ENCODE measurements around the gene NACC2.
A peak's percentile ranks its signal among the peaks of the same experiment; 100 is the strongest.
"Not testable (repeated sequence)": the region's sequence is repeated elsewhere in the genome, so short reads cannot be mapped to it uniquely, and the experiment has no call there.

The NACC2 gene

DNA sequence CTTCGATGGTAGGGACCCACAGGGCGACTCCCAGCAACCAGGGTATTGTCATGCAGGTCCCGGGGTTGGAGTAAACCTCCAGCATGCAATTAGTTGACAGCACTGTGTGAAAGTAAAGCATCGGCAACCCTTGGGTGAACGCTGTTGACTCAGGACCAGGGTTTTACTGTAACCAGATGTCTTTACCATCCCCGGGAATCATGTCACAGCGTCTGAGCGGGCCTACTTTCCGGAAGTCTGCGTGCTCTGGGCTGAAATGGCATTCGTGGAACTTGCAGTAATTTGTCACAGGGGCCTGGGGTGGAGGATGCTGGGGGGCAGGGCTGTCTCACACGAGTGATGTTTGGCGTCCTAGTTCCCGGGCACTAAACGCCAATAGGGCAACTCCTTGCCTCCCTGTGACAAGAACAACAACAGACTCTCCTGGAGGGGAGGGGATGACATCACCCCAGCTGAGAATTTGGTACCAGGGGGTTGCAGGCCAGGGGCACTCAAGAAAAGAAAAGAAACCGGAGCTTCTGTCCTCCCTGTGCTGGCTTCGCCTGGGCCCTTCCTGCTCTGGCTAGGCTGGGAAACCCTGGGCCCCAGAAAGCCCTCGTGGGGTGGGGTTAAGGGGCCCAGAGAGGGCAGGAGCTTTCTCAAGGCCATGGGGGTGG, 123.8 kb downstream of the NACC2 start:
- DNase-seq, result no peak

DNA sequence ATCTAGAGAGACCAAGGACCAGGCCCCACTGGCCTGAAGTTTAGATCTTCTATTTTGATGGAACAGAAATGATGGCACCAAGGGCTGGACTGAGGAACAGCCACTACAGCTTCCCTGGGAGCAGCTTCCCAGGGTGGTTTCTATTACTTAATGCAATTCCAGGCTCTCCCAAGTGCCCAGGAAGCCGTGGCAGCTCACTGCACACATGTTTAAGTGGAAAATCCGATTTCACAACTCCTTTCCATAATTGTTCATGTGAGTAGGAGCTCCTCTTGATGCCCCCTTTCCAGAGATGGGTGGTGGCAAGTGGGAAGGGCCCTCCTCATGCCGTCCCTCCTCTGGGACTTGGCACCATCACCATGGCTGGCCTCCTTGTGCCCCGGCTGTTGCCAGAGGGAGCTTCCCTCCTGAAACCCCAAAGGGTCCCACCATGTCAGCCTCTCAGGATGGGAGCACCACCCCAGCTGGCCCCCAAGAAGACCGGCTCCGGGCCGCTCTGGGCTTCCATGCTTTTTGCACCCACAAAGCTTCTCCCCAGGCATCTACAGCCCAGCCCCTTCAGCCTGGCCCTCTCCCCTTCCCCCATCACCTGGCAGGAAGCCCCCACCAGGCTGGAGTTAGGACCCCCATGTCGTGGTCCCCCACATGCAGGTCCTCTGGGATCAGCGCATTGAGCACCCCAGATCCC, 124.8 kb downstream of the NACC2 start:
- DNase-seq, result no peak

DNA sequence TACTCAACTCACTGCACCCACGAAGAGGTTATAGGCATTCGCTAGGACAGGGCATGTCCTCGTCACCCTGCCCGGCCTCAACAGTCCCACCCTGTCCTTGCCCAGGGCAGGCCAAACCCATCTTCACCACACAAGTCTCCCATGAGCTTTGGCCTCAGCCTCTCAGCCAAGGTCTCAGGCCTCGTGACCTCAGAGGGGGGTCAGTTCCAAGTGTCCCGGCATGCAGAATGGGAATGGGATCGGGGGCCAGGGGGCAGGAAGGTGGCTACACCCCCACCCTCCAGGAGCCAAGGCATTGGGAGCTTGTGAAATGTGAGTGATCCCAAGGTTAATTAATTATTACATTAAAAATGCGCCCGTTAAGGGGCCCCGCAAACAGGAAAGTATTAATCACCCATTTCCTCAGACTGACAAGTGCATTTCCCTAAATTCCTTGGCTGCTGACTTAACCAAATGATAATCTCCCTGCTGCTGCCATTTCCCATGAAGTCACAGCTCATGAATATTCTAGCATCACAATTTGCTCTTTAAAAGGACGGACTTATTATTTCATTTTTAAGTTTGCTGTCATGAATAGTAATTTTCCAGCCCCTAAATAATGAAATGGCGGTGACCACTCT, 125.9 kb downstream of the NACC2 start:
- no peak for DNase-seq

DNA sequence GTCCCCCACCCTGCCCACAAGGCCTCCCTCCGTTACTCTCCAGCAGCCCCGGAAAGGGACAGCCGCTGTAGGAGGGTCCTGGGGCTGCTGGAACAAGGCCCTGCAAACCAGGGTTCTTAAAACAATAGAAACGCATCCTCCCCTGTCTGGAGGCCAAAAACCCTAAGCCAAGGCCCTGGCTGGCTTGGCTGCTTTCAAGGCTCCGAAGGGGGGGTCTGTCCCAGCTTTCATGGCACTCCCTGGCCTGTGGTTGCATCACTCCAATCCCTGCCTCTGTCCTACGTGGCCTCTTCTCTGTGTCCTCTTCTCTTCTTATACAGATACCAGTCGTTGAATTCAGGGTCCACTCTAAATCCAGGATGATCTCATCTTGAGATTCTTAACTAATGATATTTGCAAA, 126.5 kb downstream of the NACC2 start:
- no peak for DNase-seq

DNA sequence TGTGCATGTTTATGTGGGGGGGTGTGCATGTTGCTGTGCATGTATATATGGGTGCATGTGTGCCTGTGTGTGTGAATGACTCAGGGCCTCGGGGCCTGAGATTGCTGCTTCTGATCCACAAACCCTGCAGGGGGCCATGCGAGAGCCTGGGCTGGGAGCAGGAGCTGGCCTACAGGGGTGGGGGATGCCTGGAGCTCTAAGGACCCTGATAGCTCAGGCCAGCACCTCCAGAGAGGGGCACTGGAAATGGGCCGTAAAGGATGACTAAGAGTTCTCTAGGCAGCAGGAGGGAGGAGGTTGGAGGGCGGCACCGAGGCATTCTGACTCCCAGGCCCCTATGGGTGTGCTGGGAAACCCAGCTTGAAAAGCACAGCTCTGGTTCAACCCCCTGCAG, 127.0 kb downstream of the NACC2 start:
- DNase-seq, result no peak

DNA sequence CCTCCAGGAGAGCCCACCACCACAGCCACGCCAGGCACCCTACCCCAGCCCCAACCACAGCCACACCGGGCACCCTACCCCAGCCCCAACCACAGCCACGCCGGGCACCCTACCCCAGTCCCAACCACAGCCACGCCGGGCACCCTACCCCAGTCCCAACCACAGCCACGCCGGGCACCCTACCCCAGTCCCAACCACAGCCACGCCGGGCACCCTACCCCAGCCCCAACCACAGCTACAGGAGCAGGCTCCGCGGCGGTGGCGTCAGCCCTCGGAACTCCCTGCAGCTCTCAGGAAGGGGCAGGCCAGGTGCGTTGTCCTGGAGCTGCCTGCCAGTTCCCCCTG, 128.2 kb downstream of the NACC2 start:
- not testable (repeated sequence) for DNase-seq

DNA sequence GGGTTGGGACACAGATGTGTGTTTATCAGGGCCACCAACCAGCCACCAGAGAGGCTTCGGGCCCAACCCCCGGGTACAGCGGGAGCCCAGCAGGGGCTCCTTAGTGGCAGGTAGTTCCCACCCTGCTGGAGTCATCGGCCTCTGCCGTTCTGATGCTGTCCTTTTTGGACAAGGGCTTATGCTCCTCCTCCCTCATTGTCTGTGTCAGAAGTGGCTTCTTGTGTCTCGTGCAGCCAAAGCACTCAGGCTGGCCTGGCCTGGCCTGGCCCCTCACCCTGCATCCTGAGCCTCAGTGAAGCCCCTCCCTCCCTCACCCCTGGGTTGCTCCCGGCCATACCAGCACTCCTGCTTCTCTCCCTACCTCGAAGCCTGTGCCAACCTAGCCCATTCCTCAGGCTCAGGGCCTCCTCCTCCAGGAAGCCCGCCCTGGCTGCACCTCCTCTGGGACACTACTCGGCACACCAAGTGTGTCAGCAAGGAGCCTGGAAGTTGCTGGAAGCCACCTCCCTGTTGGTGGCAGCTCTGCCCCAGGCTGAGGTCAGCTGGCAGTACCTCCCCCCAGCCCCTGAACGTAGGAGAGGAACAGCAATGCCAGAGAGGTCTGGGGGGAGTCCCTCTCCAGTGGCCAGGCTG, 129.8 kb downstream of the NACC2 start:
- no peak for DNase-seq

DNA sequence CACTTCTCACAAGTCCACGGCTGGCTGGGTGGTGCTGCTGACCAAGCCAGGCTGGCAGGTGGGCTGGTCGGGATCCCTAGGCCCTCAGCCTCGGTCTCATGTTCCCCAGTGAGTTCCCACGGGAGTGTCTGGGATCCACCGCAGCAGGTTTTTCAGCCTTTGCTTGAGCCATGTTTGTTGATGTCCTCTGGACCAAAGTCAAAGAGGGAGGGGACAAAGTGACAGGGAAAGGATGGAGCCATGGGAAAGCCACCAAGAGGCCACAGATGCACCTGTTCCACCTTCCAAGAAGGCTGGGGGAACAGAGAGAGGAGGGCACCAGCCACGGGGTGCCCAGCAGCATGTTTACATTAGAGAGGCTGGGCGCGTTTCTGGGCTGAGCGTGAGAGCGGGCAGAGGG, 131.2 kb downstream of the NACC2 start:
- DNase-seq, result no peak

DNA sequence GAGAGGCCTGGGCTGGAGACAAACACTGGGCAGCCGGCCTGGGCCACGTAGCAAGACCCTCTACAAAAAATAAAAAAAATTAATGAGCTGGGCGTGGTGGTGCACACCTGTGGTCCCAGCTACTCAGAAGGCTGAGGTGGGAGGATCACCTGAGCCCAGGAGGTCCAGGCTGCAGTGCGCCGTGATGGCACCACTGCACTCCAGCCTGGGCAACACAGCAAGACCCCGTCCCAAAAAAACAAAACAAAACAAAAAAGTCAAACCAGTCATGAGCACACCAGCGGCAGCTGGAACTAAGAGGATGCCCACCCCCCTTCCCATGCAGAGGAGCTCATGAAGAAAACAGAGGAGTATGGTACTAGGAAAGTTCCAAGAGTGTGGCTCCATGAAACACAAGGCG, 131.8 kb downstream of the NACC2 start:
- no peak for DNase-seq

DNA sequence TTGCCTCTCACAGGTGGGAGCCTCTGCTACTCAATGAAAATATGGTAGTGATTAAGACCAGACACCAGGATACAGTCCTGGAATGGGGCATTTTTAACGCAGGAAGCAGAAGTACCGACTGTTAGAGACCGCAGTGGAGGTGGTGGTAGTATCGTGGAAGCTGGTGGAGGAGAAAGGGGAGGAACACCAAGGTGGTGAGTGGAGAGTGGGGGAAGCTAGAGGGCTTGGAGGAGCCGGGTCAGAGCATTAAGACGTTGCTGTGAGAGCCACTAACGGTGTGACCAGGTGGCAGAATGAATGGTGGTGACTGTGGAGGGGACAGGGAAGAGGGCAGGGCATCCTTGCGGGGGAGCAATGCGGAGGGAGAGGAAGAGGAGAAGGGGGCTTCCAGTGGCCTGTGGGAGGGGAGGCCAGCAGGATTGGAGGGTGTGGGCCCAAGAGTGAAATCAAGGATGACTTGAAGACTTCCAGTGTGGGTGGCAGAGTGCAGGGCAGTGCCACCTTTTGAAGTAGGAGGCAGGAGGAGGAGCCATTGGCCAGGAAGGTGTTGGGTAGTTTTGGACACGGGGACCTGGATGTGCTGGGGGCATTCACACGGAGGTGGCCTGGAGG, 132.3 kb downstream of the NACC2 start:
- no peak for DNase-seq

DNA sequence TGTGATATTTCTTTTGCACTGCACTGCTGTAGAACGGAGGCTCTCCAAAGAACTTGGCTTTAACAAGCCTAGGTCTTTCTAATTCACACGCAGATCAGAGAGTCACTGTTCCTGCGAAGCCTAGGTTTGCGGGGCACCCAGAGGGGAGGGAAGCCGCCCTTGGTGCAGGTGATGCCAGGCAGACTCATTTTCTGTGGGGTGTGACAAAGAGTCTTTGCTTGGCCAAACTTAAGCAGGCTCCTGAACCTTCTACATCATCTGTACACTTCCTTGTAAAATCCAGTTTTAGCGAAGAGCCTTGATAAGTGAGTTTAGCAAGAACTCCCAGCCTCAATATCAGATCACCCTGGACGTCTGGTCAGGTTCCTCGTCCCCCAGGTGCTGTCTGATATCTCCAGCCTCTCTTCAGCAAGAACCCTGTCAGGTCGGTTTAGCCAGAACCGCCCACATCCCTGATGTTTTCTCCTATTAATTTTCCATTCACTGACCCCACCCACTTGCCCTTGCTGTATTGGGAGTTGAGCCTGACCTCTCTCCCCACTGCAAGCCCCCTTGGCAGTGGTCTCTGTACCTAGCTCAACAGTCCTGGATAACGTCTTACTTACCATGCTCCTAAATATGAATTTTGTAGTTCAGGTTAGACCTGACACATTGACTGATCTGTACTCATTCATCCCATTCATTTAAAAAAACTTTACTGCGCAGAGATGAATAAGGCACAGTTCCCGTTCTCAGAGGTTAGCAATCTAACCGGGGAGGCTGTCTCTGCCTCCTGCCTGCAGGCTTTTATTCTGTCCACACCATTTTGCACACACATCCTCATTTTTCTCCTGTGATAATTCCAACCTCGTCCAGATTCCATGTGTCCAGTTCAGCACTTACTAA, 133.0 kb downstream of the NACC2 start:
- no peak for DNase-seq

DNA sequence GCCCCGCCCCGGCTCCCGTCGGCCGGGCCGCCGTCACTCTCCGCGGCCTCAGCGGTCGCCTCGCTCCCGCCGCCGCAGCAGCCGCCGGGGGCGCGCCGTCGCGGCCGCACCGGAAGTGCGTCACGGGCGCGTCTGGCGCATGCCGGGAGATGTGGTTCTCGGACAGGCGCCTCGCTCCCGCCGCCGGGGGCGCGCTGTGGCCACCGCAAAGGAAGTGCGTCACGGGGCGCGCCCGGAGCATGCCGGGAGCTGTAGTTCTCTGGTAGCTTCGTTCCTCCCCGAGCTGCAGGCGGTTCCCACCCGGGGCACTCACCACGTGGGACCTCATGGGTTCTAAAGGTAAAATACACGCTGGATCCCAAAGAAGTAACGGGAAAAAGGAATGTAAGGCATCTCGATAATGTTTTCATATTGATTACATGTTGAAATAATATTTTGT, 133.8 kb downstream of the NACC2 start, which contains the start of gene UBAC1:
TSS of gene UBAC1 (minus strand) at position 97 of the 439 bp plus-strand sequence. CDS start 211 bp downstream, outside the sequence.
- DNase-seq, result peak; percentile 94

DNA sequence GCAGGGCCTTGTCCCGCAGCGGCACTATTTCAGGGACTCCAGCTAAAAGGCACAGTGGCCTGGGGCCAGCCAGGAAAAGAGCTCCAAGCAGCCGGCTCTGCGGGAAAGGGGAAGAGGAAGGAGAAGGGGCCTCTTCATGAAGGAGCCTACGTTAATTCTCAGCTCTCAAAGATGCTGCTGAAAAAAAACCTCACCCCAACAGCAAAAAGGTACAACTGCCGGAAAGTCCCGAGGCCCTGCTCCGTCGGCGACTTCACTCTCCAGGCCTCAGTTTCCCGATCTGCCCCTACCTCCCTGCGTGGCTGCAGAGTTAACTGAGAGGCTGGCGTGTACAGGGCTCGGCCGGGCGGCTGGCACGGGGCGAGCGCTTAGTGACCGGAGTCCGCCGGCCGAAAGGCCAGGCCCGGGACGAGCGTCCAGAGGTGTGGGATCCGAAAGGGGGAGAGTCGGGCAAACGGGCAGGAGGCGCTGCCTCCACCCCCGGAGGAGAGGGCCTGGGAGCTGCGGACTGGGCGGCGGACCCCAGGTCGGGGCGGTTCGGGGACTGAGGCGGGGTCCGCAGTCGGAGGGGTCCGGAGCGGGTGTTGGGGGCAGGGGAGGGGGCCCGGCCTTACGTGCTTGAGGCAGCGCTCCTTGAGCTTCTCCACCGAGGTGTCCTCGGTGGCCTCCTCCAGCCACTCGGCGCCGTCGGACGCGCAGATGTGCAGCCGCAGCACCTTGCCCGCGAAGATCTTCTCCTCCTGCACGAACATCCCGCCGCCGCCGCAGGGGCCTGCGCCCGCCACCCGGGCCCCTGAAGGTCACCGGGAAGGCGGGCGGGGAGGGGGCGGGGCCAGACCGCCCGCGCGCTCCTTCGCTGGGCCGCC, 134.4 kb downstream of the NACC2 start:
- DNase-seq, result no peak

DNA sequence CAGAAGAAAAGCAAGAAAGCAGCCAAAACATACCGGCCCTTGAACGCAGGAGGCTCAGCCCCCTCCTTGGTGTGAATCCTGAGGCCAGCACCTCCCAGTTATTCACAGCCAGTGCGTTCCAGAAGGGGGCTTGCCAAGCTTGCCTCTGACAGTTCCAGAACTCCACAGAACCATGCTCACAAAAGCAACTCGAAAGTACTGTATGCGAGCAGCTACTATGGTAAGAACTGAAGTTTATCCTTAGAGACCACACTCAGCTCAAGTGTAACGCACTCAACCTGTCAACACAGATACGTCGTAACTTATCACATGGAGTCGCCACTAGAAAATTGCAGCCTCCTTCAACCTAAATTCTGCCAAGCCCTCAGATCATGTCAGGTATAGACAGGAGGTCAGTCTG, 135.3 kb downstream of the NACC2 start:
- no peak for DNase-seq

DNA sequence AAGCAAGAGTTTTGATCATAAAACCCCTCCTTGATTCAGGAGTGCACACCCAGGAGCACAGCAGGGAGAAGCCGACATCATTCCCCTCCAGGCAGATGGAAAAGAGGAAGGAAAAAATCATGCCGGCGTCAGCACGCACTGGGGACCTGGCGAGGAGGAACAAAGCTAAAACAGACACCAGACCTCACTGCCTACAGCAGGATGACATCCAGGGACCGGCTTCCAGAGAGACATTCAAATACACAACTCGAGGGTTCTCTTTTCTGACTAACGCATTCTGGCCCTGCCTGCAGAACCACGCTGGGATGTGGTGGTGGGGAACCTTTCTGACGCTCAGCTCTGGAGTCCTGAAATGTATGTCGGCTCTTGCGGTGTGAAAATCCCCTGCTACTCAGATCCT, 136.6 kb downstream of the NACC2 start:
- DNase-seq, result no peak

DNA sequence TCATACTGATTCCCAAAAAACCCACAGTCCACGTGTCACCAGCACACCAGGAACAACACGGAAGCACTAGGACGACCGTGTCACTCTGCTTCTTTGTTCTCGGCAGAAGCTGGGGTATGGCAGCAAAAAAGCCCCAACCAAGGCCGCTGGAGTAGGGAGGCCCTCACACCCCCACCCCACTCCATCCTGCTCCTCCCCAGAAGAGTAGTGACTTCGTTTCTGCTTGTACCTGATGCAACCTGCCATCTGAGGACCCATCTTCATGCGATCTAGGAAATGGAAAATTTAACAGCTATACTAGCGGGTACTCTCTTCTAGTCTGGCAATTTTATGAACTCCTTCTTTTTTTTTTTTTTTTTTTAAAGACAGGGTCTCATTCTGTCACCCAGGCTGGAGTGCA, 137.7 kb downstream of the NACC2 start:
- no peak for DNase-seq

DNA sequence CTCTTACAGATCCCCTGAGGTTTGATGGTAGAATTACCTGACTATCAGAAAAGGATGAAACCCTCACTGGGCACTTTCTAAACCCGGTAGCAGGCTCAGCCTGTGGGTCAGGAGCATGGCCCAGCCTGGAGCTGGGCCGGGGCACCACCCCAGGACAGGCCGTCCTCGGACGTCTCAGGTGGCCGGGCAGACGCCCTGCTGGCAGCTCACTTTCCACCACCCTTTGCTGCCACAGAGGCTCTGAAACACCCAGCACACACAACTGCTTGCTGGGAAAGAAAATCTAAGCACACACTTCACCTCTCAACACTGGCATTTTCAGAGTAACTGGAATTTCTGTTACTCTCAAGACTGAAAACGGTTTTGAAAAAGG, 138.3 kb downstream of the NACC2 start:
- no peak for DNase-seq

Data from CD4-positive, alpha-beta T cell treated with Interleukin-4 for 4 hours (primary cell).